ENCODE measurements around the gene NFIB. TPM values are rescaled to one million over a fixed set of nuclear protein-coding genes. Genes with fewer than 3 reads are reported as not detected.

The NFIB gene
- total and polyA plus RNA-seq, 2 of the 13 experiments (the other 11 are each of a cell fraction or from before 2014, with no cell fraction given), result 0.98 to 4.6 TPM

GRCh38 chr9:14203356-14204056 is 110.4 kb downstream of the NFIB start:
- Histone ChIP-seq H4K20me1 (ENCODE audit: insufficient read depth, low read length) (no peaks in the 10 kb centered on the region), H3K27me3 (ENCODE audit: control insufficient read depth in 1 of 2, insufficient read depth in 2 of 2, low read length in 2 of 2) (no peaks in the 10 kb centered on the region), H3K9ac (ENCODE audit: insufficient read depth, low read depth, low read length) (no peak overlapping the region), H3K36me3 (replicated peaks in 1 of 2; ENCODE audit: control insufficient read depth in 1 of 2, insufficient read depth in 2 of 2, low read length in 2 of 2) (no peaks in the 10 kb centered on the region), H3K27ac (ENCODE audit: extremely low read length, insufficient read depth, low read length) (no peak overlapping the region), H2AFZ (ENCODE audit: low read length) (no peak overlapping the region), H3K4me2 (ENCODE audit: low read depth, low read length) (no peak overlapping the region), H3K4me1 (ENCODE audit: insufficient read depth, low read length) (peaks cover 15% of the 10 kb centered on the region), H3K79me2 (ENCODE audit: insufficient read depth, low read length) (no peaks in the 10 kb centered on the region), H3K9me3 (ENCODE audit: low read length) (no peaks in the 10 kb centered on the region), H3K4me3 (replicated peaks in 1 of 3; ENCODE audit: insufficient read depth in 1 of 3, low read depth in 2 of 3, low read length in 3 of 3) (no peak overlapping the region)
- WGBS (ENCODE audit: low lambda C conversion rate), result 45% methylated on average over 8 of the region's 12 CpGs
- no TSS peak for BruUV-seq (replicated peaks)
- FAIRE-seq, result no peak
- in situ Hi-C loops (cut with HindIII; ENCODE audit: extremely low pct_ligation_motif_present, low pct_unique_long_range_greater_than_20kb) (no loop called here), intact Hi-C loops (cut with micrococcal nuclease; ENCODE audit: unreplicated experiment) (no loop called here)
- no peak for DNase-seq (ENCODE audit: low spot score)
- CTCF ChIA-PET (ENCODE audit: low intra/inter-chr PET ratio, low total read pairs), result no interaction called here
- ATAC-seq, result no peak
- POLR2A ChIA-PET, result no interaction called here
- TF ChIP-seq MAFF (IDR thresholded peaks at IDR 0.05; ENCODE audit: low read depth, low read length) (peak; percentile 83), ZFP82 (CRISPR knock-in tag; IDR thresholded peaks at IDR 0.05; ENCODE audit: borderline replicate concordance) (no peak), BRCA1 (CRISPR knock-in tag; IDR thresholded peaks at IDR 0.05) (no peak), IRF2 (CRISPR knock-in tag; IDR thresholded peaks at IDR 0.05) (no peak), ZNF329 (CRISPR knock-in tag; IDR thresholded peaks at IDR 0.05; ENCODE audit: low read depth) (no peak), SMAD3 (CRISPR knock-in tag; IDR thresholded peaks at IDR 0.05) (no peak), ZNF432 (CRISPR knock-in tag; IDR thresholded peaks at IDR 0.05; ENCODE audit: borderline replicate concordance) (no peak), FOXO4 (CRISPR knock-in tag; conservative IDR thresholded peaks at IDR 0.05) (no peak), ZBTB44 (CRISPR knock-in tag; IDR thresholded peaks at IDR 0.05) (no peak), UBTF (CRISPR knock-in tag; IDR thresholded peaks at IDR 0.05) (no peak), ZNF256 (CRISPR knock-in tag; conservative IDR thresholded peaks at IDR 0.05) (no peak), AHR (CRISPR knock-in tag; IDR thresholded peaks at IDR 0.05) (no peak), ZNF441 (CRISPR knock-in tag; IDR thresholded peaks at IDR 0.05; ENCODE audit: borderline replicate concordance) (no peak), GTF2F1 (IDR thresholded peaks at IDR 0.05; ENCODE audit: low read length) (no peak), ISL2 (CRISPR knock-in tag; IDR thresholded peaks at IDR 0.05) (no peak), SNRNP70 (IDR thresholded peaks at IDR 0.05; ENCODE audit: low read depth, low read length) (no peak)
- TF ChIP-seq, protein P1, sequence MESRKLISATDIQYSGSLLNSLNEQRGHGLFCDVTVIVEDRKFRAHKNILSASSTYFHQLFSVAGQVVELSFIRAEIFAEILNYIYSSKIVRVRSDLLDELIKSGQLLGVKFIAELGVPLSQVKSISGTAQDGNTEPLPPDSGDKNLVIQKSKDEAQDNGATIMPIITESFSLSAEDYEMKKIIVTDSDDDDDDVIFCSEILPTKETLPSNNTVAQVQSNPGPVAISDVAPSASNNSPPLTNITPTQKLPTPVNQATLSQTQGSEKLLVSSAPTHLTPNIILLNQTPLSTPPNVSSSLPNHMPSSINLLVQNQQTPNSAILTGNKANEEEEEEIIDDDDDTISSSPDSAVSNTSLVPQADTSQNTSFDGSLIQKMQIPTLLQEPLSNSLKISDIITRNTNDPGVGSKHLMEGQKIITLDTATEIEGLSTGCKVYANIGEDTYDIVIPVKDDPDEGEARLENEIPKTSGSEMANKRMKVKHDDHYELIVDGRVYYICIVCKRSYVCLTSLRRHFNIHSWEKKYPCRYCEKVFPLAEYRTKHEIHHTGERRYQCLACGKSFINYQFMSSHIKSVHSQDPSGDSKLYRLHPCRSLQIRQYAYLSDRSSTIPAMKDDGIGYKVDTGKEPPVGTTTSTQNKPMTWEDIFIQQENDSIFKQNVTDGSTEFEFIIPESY (CRISPR knock-in tag; IDR thresholded peaks at IDR 0.05), result peak; percentile 87

Data from HepG2 (cell line).